Measurements from ENCODE around the gene C12orf75. TPM values are rescaled to one million over a fixed set of nuclear protein-coding genes. Genes with fewer than 3 reads are reported as not detected.

The C12orf75 gene
- total and polyA plus RNA-seq, 10 of the 15 experiments (the other 5 are each of a cell fraction or from before 2014, with no cell fraction given) = 40.7 to 411 (median 159) TPM

DNA sequence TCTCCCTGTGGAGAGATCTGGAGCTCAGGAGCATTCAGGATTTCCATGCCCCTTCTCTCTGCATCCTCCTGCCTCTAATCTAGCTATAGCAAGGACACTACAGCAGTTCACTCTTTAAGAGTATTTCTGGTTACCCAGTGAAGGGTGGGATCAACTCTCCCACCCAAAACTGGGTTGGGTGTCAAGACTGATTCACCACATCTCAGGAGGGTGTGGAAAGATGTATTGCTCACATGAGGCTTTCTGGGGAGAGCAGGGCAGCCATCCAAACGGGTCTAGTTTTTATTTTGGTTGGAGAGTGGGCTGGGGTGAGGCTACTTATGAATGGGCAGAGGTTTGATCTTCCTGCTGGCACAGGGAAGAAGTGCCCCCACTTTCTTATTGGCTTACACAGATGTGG is 18.6 kb downstream of the C12orf75 start:
- ChIA-PET POLR2A (interaction anchor here (1.5 to 2.2 kb wide), 2 partner anchors 11 to 17 kb away, joined by 3 to 13 read pairs; no protein-coding TSS in a partner anchor), CTCF (interaction anchor here (1.4 to 6.1 kb wide), 4 partner anchors 11 to 28 kb away, joined by 3 to 38 read pairs (median 8); partner anchors contain the start of gene C12orf75), SMC1A (ENCODE audit: uncharacterized antibody, unreplicated experiment) (interaction anchor here (2.4 to 5.4 kb wide), 3 partner anchors 8 to 16 kb away, joined by 14 to 61 read pairs (median 21); partner anchors contain the start of gene C12orf75)
- TF ChIP-seq, protein P1, sequence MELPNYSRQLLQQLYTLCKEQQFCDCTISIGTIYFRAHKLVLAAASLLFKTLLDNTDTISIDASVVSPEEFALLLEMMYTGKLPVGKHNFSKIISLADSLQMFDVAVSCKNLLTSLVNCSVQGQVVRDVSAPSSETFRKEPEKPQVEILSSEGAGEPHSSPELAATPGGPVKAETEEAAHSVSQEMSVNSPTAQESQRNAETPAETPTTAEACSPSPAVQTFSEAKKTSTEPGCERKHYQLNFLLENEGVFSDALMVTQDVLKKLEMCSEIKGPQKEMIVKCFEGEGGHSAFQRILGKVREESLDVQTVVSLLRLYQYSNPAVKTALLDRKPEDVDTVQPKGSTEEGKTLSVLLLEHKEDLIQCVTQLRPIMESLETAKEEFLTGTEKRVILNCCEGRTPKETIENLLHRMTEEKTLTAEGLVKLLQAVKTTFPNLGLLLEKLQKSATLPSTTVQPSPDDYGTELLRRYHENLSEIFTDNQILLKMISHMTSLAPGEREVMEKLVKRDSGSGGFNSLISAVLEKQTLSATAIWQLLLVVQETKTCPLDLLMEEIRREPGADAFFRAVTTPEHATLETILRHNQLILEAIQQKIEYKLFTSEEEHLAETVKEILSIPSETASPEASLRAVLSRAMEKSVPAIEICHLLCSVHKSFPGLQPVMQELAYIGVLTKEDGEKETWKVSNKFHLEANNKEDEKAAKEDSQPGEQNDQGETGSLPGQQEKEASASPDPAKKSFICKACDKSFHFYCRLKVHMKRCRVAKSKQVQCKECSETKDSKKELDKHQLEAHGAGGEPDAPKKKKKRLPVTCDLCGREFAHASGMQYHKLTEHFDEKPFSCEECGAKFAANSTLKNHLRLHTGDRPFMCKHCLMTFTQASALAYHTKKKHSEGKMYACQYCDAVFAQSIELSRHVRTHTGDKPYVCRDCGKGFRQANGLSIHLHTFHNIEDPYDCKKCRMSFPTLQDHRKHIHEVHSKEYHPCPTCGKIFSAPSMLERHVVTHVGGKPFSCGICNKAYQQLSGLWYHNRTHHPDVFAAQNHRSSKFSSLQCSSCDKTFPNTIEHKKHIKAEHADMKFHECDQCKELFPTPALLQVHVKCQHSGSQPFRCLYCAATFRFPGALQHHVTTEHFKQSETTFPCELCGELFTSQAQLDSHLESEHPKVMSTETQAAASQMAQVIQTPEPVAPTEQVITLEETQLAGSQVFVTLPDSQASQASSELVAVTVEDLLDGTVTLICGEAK (IDR thresholded peaks at IDR 0.05; ENCODE audit: borderline replicate concordance) = no peak
- TF ChIP-seq ZNF217 (IDR thresholded peaks at IDR 0.05) (no peak), IRF4 (IDR thresholded peaks at IDR 0.05; ENCODE audit: low read depth, low read length) (no peak), PAX5 (IDR thresholded peaks at IDR 0.05; ENCODE audit: borderline replicate concordance, low read depth, low read length) (no peak), HDAC6 (IDR thresholded peaks at IDR 0.05; ENCODE audit: unreplicated experiment) (no peak), NR2F1 (conservative IDR thresholded peaks at IDR 0.05) (no peak), NFYB (IDR thresholded peaks at IDR 0.05; ENCODE audit: insufficient read depth, low read depth, low read length) (no peak)
- TF ChIP-seq, protein P2, sequence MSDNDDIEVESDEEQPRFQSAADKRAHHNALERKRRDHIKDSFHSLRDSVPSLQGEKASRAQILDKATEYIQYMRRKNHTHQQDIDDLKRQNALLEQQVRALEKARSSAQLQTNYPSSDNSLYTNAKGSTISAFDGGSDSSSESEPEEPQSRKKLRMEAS (IDR thresholded peaks at IDR 0.05; ENCODE audit: low read depth, low read length) = no peak
- TF ChIP-seq, protein P3, sequence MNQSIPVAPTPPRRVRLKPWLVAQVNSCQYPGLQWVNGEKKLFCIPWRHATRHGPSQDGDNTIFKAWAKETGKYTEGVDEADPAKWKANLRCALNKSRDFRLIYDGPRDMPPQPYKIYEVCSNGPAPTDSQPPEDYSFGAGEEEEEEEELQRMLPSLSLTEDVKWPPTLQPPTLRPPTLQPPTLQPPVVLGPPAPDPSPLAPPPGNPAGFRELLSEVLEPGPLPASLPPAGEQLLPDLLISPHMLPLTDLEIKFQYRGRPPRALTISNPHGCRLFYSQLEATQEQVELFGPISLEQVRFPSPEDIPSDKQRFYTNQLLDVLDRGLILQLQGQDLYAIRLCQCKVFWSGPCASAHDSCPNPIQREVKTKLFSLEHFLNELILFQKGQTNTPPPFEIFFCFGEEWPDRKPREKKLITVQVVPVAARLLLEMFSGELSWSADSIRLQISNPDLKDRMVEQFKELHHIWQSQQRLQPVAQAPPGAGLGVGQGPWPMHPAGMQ (IDR thresholded peaks at IDR 0.05; ENCODE audit: borderline replicate concordance) = no peak
- TF ChIP-seq, protein P4, sequence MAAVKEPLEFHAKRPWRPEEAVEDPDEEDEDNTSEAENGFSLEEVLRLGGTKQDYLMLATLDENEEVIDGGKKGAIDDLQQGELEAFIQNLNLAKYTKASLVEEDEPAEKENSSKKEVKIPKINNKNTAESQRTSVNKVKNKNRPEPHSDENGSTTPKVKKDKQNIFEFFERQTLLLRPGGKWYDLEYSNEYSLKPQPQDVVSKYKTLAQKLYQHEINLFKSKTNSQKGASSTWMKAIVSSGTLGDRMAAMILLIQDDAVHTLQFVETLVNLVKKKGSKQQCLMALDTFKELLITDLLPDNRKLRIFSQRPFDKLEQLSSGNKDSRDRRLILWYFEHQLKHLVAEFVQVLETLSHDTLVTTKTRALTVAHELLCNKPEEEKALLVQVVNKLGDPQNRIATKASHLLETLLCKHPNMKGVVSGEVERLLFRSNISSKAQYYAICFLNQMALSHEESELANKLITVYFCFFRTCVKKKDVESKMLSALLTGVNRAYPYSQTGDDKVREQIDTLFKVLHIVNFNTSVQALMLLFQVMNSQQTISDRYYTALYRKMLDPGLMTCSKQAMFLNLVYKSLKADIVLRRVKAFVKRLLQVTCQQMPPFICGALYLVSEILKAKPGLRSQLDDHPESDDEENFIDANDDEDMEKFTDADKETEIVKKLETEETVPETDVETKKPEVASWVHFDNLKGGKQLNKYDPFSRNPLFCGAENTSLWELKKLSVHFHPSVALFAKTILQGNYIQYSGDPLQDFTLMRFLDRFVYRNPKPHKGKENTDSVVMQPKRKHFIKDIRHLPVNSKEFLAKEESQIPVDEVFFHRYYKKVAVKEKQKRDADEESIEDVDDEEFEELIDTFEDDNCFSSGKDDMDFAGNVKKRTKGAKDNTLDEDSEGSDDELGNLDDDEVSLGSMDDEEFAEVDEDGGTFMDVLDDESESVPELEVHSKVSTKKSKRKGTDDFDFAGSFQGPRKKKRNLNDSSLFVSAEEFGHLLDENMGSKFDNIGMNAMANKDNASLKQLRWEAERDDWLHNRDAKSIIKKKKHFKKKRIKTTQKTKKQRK (IDR thresholded peaks at IDR 0.05; ENCODE audit: low read depth, low read length) = no peak
- TF ChIP-seq, protein P5, sequence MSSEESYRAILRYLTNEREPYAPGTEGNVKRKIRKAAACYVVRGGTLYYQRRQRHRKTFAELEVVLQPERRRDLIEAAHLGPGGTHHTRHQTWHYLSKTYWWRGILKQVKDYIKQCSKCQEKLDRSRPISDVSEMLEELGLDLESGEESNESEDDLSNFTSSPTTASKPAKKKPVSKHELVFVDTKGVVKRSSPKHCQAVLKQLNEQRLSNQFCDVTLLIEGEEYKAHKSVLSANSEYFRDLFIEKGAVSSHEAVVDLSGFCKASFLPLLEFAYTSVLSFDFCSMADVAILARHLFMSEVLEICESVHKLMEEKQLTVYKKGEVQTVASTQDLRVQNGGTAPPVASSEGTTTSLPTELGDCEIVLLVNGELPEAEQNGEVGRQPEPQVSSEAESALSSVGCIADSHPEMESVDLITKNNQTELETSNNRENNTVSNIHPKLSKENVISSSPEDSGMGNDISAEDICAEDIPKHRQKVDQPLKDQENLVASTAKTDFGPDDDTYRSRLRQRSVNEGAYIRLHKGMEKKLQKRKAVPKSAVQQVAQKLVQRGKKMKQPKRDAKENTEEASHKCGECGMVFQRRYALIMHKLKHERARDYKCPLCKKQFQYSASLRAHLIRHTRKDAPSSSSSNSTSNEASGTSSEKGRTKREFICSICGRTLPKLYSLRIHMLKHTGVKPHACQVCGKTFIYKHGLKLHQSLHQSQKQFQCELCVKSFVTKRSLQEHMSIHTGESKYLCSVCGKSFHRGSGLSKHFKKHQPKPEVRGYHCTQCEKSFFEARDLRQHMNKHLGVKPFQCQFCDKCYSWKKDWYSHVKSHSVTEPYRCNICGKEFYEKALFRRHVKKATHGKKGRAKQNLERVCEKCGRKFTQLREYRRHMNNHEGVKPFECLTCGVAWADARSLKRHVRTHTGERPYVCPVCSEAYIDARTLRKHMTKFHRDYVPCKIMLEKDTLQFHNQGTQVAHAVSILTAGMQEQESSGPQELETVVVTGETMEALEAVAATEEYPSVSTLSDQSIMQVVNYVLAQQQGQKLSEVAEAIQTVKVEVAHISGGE (CRISPR knock-in tag; IDR thresholded peaks at IDR 0.05) = no peak

More for the DNA sequence above, 18.6 kb downstream of the C12orf75 start:
- no peak overlapping the region for H3K9ac ChIP-seq (ENCODE audit: control insufficient read depth, insufficient read depth, low read length)
- WGBS (ENCODE audit: insufficient coverage, insufficient replicate concordance, low lambda C conversion rate, missing lambda C conversion rate) = 55% methylated on average over 1 of the region's 1 CpG
- no peak overlapping the region for H3K4me2 ChIP-seq (ENCODE audit: control insufficient read depth, insufficient read depth)
- ATAC-seq = no peak
- RAD21 ChIA-PET (ENCODE audit: unreplicated experiment) = interaction anchor here (0.9 to 1.7 kb wide), 2 partner anchors 9 to 15 kb away, joined by 3 to 4 read pairs; no protein-coding TSS in a partner anchor
- no peaks in the 10 kb centered on the region for H3K9me3 ChIP-seq (replicated peaks; ENCODE audit: control insufficient read depth, insufficient read depth, low read length)
- no peak overlapping the region for H2AFZ ChIP-seq (ENCODE audit: control insufficient read depth, low read depth, low read length)
- DNase-seq (ENCODE audit: low read depth, low spot score) = no peak
- peaks cover 25% of the 10 kb centered on the region for H3K4me1 ChIP-seq (ENCODE audit: control insufficient read depth, insufficient read depth, low read length)
- intact Hi-C loops (cut with micrococcal nuclease; ENCODE audit: unreplicated experiment) = no loop called here
- no TSS peak for BruUV-seq (replicated peaks)
- no peaks in the 10 kb centered on the region for H4K20me1 ChIP-seq (ENCODE audit: control insufficient read depth, insufficient read depth)
- FAIRE-seq = no peak
- no peaks in the 10 kb centered on the region; a peak in 4 of 4 replicates for H3K36me3 ChIP-seq (ENCODE audit: control insufficient read depth in 2 of 2, insufficient read depth in 2 of 2, low read length in 1 of 2)
- no peak overlapping the region for H3K27ac ChIP-seq (ENCODE audit: control insufficient read depth, insufficient read depth)
- H3K4me3 ChIP-seq = no peak overlapping the region
- no peaks in the 10 kb centered on the region for H3K27me3 ChIP-seq (replicated peaks in 1 of 2; ENCODE audit: control insufficient read depth in 2 of 2, insufficient read depth in 2 of 2, low read length in 1 of 2)
- H3K79me2 ChIP-seq (ENCODE audit: control insufficient read depth, insufficient read depth, low read length) = peaks cover 19% of the 10 kb centered on the region
- in situ Hi-C loops (cut with MboI) = no loop called here
